HG03139 (cell line): ENCODE measurements around the gene CCL17.
"Not testable (repeated sequence)": the region's sequence is repeated elsewhere in the genome, so short reads cannot be mapped to it uniquely, and the experiment has no call there.

Experiments
- ATAC-seq: cut with Tn5 transposase; IDR thresholded peaks from one replicate; pipeline ENCODE4 v1.9.1; 2021; ENCODE audit not compliant: unreplicated experiment

The CCL17 gene

GRCh38 chr16:57403965-57404817, at the start of gene CCL17:
Gene CCL17, plus strand, starts transcription at chr16:57404767. Its CDS starts 9,166 bp downstream, at chr16:57413933.
- ATAC-seq = no peak

- no peak for ATAC-seq
These were observed 48.6 kb upstream of the CCL17 start for GRCh38 chr16:57355898-57356414.

GRCh38 chr16:57356547-57356946, 48.0 kb upstream of the CCL17 start:
- no peak for ATAC-seq

- ATAC-seq = peak; percentile 44
These were observed 47.1 kb upstream of the CCL17 start for GRCh38 chr16:57357330-57358085.

GRCh38 chr16:57358086-57358420, 46.5 kb upstream of the CCL17 start:
- no peak for ATAC-seq

GRCh38 chr16:57358527-57359095, 46.0 kb upstream of the CCL17 start, which contains the start of gene CCL22:
Gene CCL22, plus strand, starts transcription at chr16:57358783. Its CDS starts 34 bp downstream, at chr16:57358817.
- no peak for ATAC-seq

DNA sequence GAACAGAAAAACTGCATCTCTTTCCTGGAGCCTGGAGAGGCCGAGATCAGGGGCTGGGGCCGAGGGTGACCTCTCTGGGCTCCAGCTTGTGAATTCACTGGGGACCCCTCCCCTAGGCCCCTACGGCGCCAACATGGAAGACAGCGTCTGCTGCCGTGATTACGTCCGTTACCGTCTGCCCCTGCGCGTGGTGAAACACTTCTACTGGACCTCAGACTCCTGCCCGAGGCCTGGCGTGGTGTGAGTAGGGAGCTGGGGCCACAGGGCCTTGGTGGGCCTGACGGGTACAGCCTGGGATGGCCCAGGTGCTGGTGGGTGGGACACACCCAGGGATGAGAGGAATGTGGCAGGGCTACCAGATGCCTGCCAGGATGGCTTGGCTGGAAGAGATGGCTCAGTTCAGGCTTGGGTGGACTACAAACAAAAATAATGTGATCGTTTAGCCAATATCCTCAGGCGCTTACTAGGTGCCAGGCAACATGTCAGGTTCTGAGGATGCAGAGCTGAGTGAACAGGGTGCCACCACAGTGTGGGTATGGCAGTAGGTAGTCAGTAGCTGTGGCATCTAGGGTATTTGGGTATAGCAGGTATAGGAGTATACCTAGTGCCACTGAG, 44.1 kb upstream of the CCL17 start:
- no peak for ATAC-seq

- ATAC-seq = no peak
These were observed 43.2 kb upstream of the CCL17 start for GRCh38 chr16:57361404-57361803.

DNA sequence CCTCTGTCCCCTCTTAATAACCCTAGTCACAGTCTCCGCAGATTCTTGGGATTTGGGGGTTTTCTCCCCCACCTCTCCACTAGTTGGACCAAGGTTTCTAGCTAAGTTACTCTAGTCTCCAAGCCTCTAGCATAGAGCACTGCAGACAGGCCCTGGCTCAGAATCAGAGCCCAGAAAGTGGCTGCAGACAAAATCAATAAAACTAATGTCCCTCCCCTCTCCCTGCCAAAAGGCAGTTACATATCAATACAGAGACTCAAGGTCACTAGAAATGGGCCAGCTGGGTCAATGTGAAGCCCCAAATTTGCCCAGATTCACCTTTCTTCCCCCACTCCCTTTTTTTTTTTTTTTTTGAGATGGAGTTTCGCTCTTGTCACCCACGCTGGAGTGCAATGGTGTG, 40.4 kb upstream of the CCL17 start:
- ATAC-seq = no peak

DNA sequence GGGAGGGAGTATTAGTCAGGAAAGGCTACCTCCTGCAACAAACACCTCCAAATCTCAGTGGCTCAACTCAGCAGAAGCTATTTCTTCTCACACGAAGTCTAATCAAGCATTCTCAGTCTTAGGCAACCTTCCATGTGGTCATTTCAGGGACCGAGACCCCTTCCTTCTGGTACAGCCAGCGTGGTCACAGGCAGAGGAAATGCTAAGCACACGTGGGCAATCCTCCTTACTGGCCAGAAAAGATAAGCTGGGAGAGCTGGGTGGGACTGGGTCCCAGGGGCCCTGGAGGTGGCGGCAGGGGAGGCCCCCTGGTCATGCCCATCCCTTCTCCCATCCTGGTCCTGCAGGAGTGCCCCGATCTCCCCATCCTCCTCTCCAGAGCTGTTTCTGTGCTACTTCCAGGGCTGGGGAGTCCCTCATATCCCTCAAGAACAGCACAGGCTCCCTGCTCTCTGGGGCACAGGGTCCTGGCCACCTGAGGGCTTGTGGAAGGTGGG, 38.0 kb upstream of the CCL17 start:
- ATAC-seq = no peak

DNA sequence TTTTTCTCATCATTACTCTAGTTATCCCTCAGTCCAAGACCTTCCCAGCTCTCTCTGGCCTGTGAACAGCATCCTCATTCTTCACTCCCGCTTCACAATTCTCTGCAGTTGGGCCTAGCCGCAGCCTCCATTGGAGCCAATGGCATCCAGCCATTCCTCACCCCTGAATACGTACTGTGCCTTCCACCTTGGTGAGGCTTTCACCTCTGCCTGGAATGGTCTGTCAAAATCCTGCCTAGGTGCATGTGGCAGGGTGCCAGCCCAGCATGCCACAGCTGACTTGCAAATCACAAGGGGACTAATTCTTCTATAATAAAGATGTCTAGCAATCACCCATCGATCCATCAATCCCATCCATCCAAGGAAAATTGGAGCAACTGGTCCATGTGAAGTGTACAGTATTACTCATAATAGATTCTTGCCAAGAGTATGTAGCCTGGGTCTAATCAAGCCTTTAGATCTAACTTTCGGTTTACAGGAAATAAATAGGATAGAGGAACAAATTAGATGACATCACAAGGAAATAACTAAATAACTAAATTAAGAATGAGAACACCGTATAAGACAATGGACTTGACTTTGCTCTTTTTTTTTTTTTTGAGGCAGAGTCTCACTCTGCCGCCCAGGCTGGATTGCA, 37.3 kb upstream of the CCL17 start:
- ATAC-seq = no peak

DNA sequence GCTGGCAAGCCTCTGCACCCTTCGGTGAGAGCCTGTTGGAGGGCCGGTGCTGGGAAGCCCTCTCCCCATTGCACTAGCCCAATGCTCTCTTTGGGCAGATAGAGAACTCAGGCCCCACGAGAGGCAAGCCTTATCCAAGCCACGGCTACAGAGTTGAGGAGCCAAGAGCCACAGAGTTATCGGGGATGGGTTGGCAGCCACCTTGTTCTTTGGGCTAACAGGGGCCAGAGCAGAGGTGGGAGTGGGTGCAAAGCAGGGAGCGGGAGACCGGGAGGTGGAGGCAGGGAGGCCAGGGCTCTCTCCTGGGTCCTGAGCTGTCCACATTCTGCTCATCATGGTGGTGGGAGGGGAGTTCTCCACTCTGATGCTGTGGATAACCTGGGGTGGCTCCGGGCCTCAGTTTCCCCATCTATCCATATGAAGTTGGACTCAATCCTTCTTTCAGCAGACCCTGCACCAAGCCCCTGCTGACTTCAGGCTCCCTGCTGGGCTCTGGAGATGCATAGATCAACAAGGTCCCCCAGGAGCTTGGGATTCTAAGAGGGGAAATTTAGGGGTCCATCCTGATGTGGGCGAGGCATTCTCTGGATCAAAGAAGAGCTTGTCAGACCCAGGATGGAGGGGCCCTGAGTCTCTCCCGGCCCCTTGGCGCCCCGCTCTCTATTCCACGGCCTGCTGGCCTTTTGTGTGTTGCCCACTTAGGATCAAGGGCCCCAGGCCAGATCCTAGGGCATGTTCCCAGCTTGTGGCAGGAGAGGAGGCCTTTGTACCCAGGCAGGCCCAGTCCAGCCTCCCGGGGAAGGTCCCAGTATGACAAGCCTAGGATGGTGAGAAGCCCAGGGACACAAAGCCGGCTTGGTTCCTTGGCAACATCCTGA, 32.8 kb upstream of the CCL17 start:
- ATAC-seq = no peak

DNA sequence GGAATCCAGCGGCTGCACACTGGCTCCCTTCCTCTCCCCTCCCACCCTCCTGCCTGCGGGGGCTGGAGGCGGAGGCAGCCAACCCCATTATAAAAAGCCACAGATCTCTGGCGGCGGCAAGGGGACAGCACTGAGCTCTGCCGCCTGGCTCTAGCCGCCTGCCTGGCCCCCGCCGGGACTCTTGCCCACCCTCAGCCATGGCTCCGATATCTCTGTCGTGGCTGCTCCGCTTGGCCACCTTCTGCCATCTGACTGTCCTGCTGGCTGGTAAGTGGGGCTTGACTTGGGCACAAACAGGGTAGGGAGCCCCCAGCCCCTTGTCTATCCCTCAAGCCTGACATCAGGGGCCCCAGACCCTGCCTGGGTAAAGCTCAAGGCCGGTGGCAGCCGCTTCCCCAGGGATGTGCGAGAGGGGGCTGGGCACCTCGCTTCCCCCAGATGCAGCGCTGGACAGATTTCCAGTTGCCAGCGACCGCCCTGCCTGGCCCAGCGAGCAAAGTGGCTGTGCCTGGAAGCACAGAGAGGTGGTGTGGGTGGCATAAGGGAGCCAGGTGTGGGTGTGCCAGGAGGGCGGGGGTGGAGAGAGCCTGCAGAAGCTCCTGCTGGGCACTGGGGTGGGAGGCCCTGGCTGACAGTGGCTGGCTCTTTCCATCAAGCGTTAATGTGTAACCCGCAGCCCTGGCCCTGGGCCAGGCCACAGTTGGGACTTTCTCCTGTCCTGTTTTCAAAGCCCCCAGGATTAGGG, 32.0 kb upstream of the CCL17 start, which contains the start of gene CX3CL1:
TSS of gene CX3CL1 (plus strand) at position 119 of the 745 bp plus-strand sequence. CDS start at position 198, 79 bp downstream.
- no peak for ATAC-seq

DNA sequence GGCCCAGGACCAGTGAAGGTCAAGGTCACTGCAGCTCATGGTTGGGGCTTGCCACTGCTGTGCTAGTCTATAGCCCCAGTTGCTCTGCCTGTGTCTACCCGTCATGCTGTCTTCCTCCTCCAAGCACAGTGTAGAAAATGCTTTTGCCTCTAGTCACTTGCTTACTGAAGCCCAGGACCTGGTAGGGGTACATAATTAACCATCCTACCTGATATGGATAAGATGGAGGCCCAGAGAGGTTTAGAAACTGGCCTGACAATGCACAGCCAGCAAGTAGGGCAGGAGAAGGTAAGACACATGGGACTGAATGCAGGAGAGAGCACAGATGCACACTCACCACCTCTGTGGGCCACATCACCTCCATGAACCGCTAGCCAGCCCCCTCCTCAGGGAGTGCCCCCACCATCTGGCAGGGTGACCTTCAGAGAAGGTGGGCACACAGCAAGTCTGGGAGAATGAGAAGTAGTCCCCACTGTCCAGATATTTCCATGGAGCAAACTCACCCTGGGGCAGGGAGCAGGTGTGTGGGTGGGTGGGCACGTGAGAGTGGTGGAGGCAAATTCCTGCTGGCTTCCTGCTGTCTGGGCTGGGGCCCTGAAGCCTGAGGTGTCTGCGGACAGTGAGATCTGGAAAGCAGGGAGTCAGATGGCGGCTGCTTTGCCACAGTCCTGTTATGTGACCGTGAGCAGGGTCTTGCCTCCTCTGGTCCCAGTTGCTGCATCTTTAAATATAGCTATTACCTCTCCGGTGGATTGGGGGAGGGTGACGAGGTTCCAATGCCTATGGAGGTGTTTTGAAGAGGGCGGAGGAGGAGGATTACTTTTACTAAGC, 31.2 kb upstream of the CCL17 start:
- no peak for ATAC-seq

- no peak for ATAC-seq
These were observed 30.5 kb upstream of the CCL17 start for GRCh38 chr16:57374067-57374534.

- ATAC-seq = not testable (repeated sequence)
These were observed 29.6 kb upstream of the CCL17 start for GRCh38 chr16:57374925-57375465.

- ATAC-seq = no peak
These were observed 28.2 kb upstream of the CCL17 start for GRCh38 chr16:57376313-57376818.
